GM21528 (cell line): ENCODE results near the gene SLC24A3.

Experiments used
- ATAC-seq: cut with Tn5 transposase; IDR thresholded peaks from one replicate; pipeline ENCODE4 v1.9.1; 2021; ENCODE audit warnings: mild to moderate bottlenecking, moderate library complexity; ENCODE audit not compliant: unreplicated experiment, low FRiP score

The SLC24A3 gene

DNA sequence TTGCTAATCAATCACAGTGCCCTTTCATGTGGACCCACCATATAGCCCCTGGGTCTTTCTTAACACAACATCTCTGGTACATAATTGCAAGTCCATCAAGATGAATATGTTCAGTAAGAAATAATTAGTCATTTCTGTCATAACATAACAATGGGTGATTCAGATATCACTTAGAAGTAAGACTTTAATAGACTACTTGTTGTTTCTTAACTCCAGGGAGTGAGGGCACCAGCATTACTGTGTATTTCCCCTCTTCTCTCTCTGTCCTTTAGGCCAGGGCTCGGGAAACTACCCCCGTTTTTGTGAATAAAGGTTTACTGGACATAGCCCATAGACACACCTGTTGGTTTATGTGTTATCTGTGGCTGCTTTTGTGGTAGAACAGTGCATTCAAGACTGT, 123.5 kb downstream of the SLC24A3 start:
- ATAC-seq, result no peak

DNA sequence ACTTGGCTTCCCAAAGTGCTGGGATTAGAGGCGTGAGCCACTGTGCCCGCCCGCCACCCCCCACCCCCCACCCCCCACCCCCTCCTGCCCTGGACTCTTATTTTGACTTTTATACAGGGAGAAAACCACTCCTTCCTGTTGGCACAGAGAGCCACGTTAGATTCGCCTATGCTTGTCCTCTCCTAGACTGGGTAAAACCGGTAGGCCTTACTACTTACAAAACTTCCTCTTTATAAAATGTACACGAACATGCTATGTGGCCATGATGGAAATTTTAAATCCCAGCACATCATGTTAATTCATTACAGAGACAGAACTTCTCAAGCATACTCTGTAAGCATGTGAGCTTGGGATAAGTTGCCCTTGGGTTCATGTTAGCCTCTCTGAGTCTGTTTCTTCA, 124.2 kb downstream of the SLC24A3 start:
- ATAC-seq, result no peak

DNA sequence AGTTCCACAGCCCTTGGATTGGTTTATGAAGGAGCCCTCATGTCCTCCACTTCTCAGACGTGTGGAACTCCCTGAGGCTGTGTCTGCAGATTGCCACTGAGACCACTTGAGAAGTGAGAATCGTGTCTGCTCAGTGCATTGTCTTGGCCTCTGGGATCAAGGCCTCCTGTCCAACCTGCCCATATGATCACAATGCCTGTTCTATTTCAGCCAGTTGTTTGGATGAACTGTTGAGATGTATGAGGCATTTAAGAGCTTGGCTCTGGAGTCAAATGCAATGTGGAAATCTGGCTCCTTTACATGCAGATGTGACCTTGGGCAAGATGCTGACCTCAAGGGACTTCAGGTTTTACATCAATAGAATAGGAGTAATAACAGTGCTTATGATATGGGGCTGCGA, 125.9 kb downstream of the SLC24A3 start:
- ATAC-seq, result no peak

DNA sequence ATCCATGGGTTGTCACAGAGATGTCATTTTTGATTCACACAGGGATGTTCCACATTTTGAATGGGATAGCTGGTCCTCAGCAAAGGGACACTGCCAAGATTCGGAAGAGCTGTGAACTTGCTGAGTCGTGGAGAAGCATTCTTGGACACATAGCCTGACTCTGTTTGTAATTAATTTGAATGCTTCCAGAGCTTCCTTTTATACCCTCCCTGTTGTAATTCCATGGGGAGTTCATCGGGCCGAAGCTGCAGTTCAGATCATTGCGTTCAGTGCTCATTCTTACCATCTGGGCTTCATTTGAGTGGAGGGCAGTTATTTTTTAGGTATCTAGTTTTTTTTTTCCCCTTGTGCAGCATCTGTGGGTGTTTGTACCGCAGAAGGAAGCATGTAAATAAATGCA, 126.5 kb downstream of the SLC24A3 start:
- ATAC-seq, result no peak

DNA sequence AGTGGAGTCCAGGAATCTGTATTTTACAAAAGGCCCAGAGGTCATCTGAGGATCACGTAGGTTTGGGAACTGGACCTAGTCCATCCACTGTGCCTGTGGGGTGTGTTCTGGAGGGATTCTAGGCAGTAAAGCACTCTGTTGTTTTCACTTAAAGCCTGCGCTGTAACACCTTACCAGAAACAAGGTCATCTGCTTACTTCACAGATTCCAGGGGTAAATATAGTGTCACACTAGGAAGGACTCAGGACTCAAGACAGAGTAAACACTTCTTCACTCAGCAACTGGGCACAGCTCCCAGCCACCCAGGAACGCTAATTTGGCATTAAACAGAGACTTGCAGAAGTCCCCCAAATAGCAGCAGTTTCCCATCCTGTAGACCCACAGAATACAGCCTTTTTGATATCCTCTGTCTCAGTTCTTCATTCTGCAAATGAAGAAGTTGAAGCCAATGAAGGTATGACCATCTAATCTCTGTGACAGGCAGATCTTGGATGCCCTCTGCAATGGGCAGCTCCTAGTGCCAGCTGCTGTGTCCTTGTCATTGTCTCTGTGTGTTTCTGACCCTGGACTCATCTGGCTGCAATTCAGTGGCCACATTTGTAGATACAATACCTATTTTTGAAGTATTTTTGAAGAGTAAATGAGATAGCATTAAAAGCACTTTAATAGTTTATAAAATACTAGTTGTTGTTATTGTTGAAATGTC, 129.1 kb downstream of the SLC24A3 start:
- no peak for ATAC-seq

DNA sequence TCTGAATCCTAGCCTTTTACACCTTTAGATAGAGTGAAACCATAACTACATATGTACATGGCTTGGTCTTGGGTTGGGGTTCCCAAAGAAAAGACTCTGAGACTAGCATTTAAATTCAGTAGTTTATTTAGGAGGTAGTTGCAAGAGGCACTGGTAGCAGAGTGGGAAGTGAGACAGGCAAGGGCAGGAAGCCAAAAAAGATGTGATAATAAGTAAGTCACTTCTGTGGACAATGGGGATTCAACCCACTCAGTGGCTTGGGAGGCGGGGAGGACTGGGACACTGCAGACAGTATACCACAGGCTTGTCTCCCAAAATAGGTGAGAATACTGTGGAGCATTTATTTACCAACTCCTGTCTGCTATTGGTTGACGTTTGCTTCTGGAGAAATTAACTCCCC, 131.9 kb downstream of the SLC24A3 start:
- ATAC-seq, result no peak

DNA sequence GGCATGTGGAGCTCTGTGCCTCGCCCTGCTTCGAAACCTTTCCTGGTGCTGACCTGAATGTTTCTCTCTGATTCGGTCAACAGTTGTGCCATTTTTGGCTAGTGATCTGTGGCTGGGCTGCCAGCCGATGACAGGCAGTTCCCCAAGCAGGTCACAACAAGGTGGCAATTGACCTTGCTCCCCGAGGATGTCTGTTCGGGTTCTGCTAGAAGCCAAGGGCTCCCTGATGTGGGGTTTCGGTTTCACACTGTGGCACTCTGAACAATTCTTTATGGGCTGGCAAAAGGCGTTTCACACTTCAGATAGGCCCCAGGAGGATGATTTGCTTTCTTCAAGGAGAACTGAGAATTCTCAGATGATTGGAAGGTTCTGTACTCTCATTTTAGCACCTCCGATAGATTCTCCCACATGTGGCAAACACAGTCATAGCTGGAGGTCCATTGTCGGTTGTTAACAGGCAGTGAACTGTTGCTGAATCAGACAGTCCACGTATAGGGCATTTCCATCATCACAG, 135.6 kb downstream of the SLC24A3 start:
- ATAC-seq, result no peak

DNA sequence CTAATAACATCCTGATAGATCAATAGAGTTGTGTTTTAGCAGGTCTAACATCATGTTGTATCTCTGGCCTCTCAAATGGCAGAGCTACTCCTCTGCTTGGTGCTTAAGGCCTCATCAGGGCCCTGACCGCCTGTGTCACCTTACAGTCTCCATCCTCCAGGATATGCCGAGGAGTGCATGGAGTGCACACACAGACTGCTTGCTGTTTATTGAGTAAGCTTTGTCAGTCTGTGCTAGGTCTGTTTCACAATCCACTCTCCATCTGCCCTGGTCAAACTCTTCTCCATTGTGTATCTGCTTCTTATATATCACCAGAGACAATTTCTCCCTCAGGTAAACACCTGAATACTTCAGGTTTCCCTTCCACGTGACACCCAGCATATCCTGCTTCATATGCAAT, 136.1 kb downstream of the SLC24A3 start:
- no peak for ATAC-seq

DNA sequence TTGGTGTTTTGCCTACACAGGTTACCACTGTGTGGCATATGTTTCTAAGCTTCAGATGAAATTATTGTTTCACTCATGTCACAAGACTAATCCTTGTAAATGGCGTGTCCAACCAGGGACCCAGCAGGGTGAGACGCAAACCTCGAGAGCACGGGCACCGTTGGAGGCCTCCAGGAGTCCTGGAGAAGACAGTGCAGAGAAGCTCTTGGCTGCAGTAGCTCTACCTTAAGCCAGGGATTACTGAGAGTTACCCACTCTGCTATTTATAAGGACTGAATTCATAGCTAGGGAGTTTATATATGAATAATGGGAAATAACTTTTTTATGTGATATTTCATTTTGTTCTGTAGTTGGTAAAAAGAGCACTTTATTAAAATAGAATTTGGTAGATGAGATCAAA, 137.4 kb downstream of the SLC24A3 start:
- ATAC-seq, result no peak

DNA sequence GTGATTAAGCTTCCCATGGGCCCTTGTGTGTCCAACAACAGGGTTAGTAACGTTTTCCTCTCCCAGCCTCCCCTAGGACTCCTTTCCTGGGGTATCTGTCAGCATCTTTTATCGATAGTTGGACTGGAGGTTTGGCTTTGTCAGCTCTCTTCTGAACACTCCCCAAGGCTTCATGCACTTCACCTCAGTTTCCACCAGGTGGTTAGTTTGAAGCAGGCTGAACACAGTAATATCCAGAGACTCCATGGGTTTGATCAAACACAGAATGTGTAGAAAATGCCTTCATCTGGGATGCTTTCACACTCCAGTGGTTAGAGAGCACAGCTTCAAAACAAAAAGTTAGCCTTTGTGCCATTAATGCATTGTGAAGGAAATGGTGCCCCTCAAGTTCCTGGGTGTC, 139.1 kb downstream of the SLC24A3 start:
- no peak for ATAC-seq

DNA sequence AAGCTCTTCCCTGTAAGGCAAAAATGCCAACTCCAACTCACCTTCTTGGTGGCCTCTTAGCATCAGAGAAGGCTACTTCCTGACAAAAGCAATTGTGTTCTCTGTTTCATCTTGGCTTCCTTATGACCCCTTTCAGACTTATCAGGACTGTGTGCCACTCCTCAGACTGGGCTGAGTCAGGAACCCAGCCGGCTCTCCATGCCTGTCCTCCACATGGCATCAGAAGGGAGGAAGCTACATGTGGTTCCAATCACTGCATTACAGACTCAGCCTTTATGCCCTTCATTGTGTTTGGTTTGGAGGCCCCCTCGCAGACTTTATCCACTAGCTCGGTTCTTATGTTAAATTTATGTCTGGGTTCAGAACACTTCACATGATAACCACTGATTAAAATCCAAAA, 142.5 kb downstream of the SLC24A3 start:
- ATAC-seq, result no peak

DNA sequence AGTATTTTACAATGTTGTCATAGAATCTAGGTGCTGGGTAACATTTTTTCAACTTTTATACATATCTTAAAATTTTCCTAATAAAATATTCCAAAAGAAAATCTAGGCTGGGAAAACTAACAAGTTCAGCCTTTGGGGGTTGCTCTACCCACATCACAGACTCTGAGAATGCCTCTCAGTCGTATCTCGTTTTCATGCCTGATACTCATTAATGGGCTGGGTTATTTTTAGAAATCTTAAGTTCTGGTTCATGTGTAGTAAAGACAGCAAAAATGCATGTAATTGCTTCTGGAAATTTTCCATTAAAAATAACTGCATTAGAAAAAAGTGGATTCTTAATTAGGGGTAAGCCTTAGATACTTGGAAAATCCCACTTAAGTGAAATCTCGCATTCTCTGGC, 149.3 kb downstream of the SLC24A3 start:
- no peak for ATAC-seq

DNA sequence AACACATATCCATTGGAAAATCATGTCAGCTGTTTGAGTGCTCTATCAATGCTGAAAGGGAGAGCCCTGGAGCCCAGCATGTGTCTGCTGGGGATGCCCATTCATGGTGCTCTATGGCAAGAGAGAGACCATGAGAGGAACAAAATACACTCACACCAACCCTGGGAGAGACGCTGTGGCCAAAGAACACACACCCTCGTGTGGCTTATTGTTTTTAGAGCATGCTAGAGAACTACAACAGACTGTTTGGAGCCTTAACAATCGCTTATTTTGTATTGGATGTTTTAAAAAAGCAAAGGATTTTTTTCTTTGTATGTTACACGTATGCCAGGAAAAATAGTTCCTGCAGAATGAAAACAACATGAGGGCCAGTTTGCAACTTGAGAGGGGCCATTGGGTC, 151.0 kb downstream of the SLC24A3 start:
- ATAC-seq, result no peak

DNA sequence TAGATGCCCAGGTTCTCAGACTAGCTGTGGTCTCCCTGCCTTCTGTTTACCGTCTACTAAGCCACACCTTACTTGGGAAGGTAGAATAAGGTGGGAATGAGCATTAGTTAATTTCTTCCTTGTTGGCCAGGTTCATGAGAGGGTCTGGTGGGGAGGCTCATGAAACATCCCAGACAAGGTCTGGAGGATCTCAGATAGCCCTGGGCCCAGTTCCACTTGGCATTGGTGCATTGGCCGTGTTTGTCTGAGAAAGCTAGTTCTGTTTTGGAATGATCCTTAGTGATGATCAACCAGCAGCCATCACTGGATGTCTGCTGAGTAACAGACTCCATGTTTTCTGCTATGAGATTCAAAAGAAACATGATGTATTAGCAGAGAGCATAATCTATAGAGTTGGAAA, 155.1 kb downstream of the SLC24A3 start:
- no peak for ATAC-seq

DNA sequence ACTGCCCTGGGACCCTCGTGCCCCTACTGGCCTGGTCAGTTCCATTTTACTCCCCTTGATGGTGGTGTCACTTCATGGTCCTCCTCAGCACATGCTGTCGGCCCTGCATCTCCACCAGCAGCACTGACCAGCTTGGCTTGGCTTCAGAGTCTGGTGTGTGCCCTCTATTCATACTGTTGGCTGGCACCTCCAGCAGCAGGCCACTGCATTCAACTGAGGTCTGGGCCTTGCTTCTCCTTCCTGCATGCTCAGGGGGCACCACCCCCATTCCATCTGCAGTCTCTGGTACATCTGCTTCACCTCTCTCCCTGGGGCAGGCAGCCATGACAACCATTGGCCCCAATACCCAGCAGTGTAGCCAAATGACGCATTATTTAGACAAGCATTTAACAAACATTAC, 155.9 kb downstream of the SLC24A3 start:
- no peak for ATAC-seq

DNA sequence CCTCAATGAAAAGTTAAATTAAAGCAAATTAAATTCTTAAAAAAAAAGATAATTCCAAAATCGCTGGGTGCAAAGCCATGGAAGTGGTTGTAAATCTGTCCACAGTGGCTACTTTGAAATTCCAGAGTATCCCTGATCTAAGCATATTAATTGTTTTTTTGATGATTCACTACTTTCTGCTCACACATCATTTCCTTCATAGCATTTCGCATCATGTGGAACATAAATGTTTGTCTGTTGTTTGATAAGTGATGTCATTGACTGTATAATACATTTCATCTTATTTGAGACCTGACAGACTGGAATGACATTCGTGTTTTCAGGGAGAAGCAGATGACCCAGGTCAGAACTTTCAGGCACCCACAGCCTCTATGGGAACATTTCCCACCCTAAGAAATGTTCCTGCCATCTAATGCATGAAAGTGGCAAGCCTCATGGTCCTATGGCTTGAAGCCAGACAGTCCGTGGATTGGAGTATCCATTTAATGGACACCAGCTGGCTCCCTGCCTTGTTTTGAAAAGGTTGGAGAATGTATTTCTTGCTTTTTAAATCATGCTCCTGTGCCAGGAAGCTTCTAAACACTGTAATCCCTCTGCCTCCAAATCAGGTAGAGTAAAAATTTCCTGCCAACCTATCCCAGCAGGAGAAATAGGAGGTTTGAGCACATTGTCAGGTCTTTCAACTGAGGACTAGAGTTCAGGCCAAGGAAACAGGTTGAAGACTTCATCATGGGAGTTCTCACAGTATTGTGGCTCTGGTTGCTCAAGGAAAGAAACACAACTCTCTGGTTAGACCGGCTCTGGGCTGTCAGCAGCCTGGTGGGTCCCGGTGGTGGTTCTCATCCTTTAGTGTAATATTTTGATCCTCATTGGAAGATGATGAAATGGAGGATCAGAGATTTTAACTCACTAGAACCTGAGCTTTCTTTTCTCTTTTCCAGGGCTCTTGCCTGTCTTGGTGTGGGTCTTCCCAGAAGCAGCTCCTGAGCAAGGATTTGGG, 157.9 kb downstream of the SLC24A3 start:
- no peak for ATAC-seq

DNA sequence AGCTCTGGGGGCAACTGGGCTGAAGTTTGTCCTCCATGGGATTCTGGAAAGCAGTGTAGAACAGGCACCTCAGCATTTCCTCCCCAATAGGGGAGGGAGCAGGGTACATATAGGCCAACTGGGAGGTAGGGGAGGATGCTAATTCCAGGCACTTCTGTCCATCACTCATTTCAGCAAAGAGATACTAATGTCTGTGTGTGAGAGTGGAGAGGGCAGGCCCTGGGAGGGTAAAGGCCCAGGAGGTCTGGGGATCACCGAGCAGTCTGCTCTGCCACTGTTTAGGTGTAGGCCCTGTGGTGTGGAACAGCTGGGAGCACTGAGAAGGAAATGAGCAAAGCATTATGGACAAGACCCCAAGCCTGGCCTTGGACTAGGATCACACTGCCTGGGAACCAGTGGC, 158.7 kb downstream of the SLC24A3 start:
- ATAC-seq, result no peak

DNA sequence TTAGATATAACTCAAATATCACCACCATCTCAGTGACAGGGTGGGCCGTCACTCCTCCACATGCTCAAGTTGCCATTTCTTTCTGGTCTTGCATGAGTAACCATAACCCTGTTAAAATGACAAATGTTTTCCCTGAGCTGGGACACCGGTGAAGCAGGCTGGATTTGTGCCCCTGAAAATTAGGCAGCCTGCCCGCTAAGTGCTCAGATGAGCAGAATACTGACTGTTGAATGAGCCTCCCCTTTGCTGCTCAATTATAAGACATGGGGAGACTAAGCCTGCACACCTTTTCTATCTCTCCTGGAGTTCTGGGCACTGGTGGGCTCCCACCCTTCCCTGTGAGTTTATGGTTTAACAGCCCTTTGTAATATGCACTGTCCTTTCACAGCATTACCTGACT, 161.8 kb downstream of the SLC24A3 start:
- ATAC-seq, result no peak

DNA sequence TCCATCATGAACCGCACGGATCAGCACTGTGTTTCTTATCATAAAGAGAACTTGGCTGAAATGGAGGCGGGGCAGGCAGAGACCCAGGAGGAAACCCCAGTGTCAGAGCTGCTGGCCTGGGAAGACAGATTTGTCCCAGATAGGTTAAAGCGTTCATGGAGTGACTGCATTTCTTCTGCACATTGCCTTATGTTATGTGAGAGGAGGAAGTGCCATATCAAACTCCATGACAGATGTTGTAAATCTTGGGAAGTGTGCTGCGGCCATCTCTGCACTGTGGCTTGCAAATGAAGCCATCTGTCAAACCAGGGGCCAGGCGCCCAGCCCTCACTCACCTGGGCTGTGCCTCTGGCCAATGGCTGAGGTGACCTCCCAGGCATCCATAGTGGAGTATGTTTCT, 163.0 kb downstream of the SLC24A3 start:
- no peak for ATAC-seq

DNA sequence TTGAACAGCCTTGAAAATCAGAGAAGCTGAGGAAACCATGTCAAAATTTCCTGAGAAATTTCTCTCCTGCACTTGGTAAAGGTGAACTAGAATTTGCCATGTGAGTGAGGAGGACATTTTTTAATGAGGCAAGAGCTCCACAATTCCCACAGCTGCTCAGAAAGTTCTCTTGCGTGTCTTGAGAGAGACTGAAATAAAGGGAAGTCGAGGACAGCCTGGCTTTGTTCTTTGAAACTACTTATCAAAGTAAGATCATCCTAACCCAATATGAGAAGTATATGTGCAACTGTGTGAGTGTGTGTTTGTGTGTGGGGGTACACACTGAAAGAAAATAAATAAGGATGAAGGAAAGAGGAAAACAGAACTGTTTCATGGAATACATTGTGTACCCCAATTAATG, 163.4 kb downstream of the SLC24A3 start:
- ATAC-seq, result no peak

DNA sequence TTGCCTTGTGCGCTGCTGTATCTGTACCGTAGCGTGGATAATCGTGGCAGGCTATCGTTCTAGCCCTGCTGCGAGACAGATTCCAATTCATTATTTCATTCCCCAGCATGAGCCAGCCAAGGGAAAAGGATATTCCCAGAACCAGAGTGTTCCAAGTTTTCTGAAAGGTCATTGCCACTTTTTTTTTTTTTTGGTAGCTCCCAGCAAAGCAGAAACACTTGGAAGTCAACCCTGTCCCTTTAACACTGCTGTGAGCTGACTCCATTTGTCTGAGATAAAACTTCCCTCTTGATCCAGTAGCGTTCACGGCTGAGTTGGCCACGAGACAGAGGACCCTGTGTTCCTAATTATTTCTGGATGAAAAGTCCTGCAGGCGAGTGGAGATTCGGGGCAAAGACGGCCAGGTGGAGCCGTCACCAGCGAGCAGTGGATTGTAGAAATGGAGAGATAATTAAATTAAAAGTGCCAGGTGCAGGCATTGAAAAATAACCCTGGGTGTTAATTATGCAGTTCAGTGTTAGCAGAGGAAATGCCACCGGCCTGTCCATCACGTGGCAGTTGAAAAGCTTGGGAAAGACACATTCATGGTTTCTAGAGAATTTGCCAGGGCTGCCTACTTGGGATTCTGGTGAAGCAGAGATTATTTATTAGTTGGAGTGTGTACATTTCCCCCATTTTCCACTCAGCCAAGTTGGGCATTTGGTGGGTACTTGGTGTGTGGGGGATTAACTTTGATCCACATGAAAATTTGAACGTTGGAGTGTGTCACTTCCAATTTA, 164.2 kb downstream of the SLC24A3 start:
- ATAC-seq, result no peak
